ENCODE data around the gene PHF21A. TPM values are rescaled to one million over a fixed set of nuclear protein-coding genes. Genes with fewer than 3 reads are reported as not detected.

The PHF21A gene
- total RNA-seq, 1 donor from 2014 or later: 71.1 TPM

- Mint-ChIP-seq H3K4me1 (ENCODE audit: low read depth, unreplicated experiment) (no peaks in the 10 kb centered on the region), H3K27ac (ENCODE audit: unreplicated experiment) (no peak overlapping the region), H3K4me3 (ENCODE audit: unreplicated experiment) (no peak overlapping the region), H3K27me3 (ENCODE audit: unreplicated experiment) (peaks cover 4% of the 10 kb centered on the region), H3K9me3 (ENCODE audit: unreplicated experiment) (peaks cover 2% of the 10 kb centered on the region), H3K36me3 (ENCODE audit: unreplicated experiment) (peaks cover 12% of the 10 kb centered on the region)
- DNase-seq: no peak
- no peak for TF ChIP-seq CTCF (IDR thresholded peaks at IDR 0.05; ENCODE audit: partially characterized antibody, unreplicated experiment)
Measured at GRCh38 chr11:45947885-45948284, 173.4 kb downstream of the PHF21A start.

- H3K4me1 Mint-ChIP-seq (ENCODE audit: low read depth, unreplicated experiment): no peaks in the 10 kb centered on the region
- H3K36me3 Mint-ChIP-seq (ENCODE audit: unreplicated experiment): peaks cover 12% of the 10 kb centered on the region
- H3K27me3 Mint-ChIP-seq (ENCODE audit: unreplicated experiment): peaks cover 4% of the 10 kb centered on the region
- no peak for DNase-seq
- no peak overlapping the region for H3K27ac Mint-ChIP-seq (ENCODE audit: unreplicated experiment)
- TF ChIP-seq CTCF (IDR thresholded peaks at IDR 0.05; ENCODE audit: partially characterized antibody, unreplicated experiment): no peak
- no peak overlapping the region for H3K4me3 Mint-ChIP-seq (ENCODE audit: unreplicated experiment)
- peaks cover 2% of the 10 kb centered on the region for H3K9me3 Mint-ChIP-seq (ENCODE audit: unreplicated experiment)
Measured at GRCh38 chr11:45945397-45945999, 175.8 kb downstream of the PHF21A start.

GRCh38 chr11:45942381-45942780 lies 178.9 kb downstream of the PHF21A start:
- DNase-seq: no peak
- TF ChIP-seq CTCF (IDR thresholded peaks at IDR 0.05; ENCODE audit: partially characterized antibody, unreplicated experiment): no peak
- Mint-ChIP-seq H3K36me3 (ENCODE audit: unreplicated experiment) (peaks cover 4% of the 10 kb centered on the region), H3K27me3 (ENCODE audit: unreplicated experiment) (peaks cover 4% of the 10 kb centered on the region), H3K27ac (ENCODE audit: unreplicated experiment) (no peak overlapping the region), H3K9me3 (ENCODE audit: unreplicated experiment) (peaks cover 2% of the 10 kb centered on the region), H3K4me3 (ENCODE audit: unreplicated experiment) (no peak overlapping the region), H3K4me1 (ENCODE audit: low read depth, unreplicated experiment) (peaks cover 4% of the 10 kb centered on the region)

- Mint-ChIP-seq H3K4me1 (ENCODE audit: low read depth, unreplicated experiment) (peaks cover 4% of the 10 kb centered on the region), H3K36me3 (ENCODE audit: unreplicated experiment) (peaks cover 4% of the 10 kb centered on the region), H3K4me3 (ENCODE audit: unreplicated experiment) (no peak overlapping the region), H3K9me3 (ENCODE audit: unreplicated experiment) (peaks cover 2% of the 10 kb centered on the region), H3K27ac (ENCODE audit: unreplicated experiment) (no peak overlapping the region), H3K27me3 (ENCODE audit: unreplicated experiment) (peaks cover 4% of the 10 kb centered on the region)
- TF ChIP-seq CTCF (IDR thresholded peaks at IDR 0.05; ENCODE audit: partially characterized antibody, unreplicated experiment): no peak
- no peak for DNase-seq
Measured at GRCh38 chr11:45941285-45941684, 180.0 kb downstream of the PHF21A start.

GRCh38 chr11:45939836-45940235 lies 181.4 kb downstream of the PHF21A start:
- no peak for DNase-seq
- H3K9me3 Mint-ChIP-seq (ENCODE audit: unreplicated experiment): no peaks in the 10 kb centered on the region
- H3K27ac Mint-ChIP-seq (ENCODE audit: unreplicated experiment): no peak overlapping the region
- no peak overlapping the region for H3K4me3 Mint-ChIP-seq (ENCODE audit: unreplicated experiment)
- no peaks in the 10 kb centered on the region for H3K36me3 Mint-ChIP-seq (ENCODE audit: unreplicated experiment)
- H3K4me1 Mint-ChIP-seq (ENCODE audit: low read depth, unreplicated experiment): peaks cover 4% of the 10 kb centered on the region
- no peak for TF ChIP-seq CTCF (IDR thresholded peaks at IDR 0.05; ENCODE audit: partially characterized antibody, unreplicated experiment)
- H3K27me3 Mint-ChIP-seq (ENCODE audit: unreplicated experiment): no peaks in the 10 kb centered on the region

All from glutamatergic neuron (in vitro differentiated cells).